GM21576 (cell line): ENCODE results near the gene ZMYND8.
"Not testable (repeated sequence)": the region's sequence is repeated elsewhere in the genome, so short reads cannot be mapped to it uniquely, and the experiment has no call there.

Source experiments
- ATAC-seq: cut with Tn5 transposase; IDR thresholded peaks from one replicate; pipeline ENCODE4 v1.9.1; 2021; ENCODE audit warnings: mild to moderate bottlenecking, moderate library complexity; ENCODE audit not compliant: unreplicated experiment

ZMYND8 gene

GRCh38 chr20:47211036-47211435 lies 145.5 kb downstream of the ZMYND8 start:
- no peak for ATAC-seq

DNA sequence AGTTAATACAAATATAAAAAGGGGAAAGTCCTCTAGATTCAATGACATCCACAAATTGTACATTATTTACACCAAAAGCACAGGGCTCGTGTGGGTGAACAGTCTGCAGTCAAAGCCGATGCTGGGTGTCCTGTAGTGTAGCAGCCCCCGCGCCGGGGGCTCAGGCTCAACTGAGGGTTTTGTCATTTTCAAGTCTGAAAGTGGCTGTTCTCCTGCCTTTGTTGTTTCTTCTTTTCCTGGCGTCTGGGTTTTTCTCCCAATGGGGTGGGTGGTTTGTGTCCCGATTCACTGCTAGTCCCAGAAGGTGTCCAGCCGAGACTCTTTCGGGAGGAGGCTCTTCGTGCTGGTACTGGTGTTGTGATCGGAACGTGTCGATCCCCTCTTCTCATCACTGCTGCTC lies 146.0 kb downstream of the ZMYND8 start:
- ATAC-seq: no peak

- ATAC-seq: no peak
These were observed 146.5 kb downstream of the ZMYND8 start for GRCh38 chr20:47209982-47210381.

GRCh38 chr20:47208534-47209174 lies 147.8 kb downstream of the ZMYND8 start:
- ATAC-seq: no peak

- no peak for ATAC-seq
These were observed 149.4 kb downstream of the ZMYND8 start for GRCh38 chr20:47206962-47207641.

DNA sequence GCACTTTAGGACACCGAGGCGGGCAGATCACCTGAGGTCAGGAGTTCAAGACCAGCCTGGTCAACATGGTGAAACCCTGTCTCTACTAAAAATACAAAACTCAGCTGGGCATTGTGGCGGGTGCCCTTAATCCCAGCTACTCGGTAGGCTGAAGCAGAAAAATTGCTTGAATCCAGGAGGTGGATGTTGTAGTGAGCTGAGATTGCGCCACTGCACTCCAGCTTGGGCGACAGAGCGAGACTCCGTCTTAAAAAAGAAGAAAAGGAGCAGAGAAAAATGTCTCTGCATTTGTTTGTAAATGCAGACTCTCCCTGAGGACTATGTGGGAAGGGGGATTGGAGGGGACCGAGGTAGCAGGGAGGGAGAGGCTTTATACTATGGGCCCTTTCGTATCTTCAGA lies 149.9 kb downstream of the ZMYND8 start:
- not testable (repeated sequence) for ATAC-seq

GRCh38 chr20:47205577-47206123 lies 150.8 kb downstream of the ZMYND8 start:
- ATAC-seq: no peak

DNA sequence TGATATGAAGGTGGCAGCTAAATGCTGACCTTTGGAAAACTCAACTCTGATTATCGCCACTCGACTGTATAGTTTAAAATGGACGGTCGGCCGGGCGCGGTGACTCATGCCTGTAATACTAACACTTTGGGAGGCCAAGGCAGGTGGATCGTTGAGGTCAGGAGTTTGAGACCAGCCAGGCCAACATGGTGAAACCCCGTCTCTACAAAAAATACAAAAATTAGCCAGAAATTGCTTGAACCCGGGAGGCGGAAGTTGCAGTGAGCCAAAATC lies 151.7 kb downstream of the ZMYND8 start:
- not testable (repeated sequence) for ATAC-seq

- ATAC-seq: no peak
These were observed 152.3 kb downstream of the ZMYND8 start for GRCh38 chr20:47204008-47204849.

DNA sequence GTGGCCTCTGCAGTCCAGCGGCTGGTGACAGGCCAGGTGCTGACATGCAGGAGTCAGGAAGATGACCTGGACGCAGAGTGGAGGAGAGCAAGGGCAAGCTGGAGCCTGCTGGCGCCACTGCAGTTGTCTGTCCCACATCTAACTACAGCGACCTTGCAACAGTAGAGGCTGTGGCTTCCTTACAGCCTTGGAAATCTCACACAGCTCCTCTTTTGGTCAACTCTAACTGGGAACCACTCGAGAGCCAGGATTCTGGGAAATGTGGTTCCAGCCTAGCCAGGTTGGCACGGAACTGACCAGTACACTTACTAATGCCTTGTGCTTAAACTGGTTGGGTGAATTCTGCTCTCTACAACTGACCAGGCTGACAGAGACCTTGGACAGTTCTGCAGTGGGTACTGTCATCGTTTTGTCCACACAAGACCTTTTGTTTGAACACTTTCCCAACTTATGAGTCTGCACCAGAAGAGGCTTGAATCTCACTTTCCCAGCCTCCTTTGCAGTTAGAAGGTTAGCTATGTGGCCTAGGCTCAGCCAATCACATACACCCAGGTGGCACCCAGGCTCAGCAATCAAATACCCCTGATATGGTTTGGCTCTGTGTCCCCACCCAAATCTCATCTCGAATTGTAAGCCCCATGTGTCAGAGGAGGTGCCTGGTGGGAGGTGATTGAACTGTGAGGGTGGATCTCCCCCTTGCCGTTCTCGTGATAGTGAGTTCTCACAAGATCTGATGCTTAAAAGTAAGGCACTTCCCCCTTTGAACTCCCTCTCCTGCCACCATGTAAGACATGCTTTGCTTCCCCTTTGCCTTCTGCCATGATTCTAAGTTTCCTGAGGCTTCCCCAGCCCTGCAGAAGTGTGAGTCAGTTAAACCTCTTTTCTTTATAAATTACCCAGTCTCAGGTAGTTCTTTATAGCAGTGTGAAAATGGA lies 153.5 kb downstream of the ZMYND8 start:
- ATAC-seq: no peak

DNA sequence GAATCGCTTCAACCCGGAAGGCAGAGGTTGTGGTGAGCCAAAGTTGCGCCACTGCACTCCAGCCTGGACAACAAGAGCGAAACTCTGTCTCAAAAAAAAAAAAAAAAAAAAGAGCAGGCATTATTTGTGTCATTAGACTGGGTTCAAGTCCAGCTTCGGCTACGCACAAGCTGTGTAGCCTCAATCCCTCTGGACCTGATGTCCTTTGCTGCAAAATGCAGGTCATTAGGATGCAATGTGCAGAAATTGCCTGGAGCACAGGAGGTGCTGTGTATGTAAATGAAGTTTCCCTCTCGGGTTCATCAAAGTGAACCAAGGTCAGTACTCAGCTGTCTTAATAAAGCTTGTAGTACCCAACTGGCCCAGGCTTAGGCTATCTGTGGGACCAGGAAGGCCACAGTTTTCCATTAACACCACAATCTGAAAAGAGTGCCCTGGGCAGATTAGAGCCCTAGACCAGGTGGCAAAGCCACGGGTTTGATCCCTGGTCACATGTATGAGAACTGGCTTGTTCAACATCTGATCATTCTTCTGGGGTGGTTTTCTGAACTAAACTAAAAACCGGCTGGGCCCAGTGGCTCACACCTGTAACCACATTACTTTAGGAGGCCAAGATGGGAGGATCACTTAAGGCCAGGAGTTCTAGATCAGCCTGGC lies 155.3 kb downstream of the ZMYND8 start:
- ATAC-seq: no peak

- no peak for ATAC-seq
These were observed 157.4 kb downstream of the ZMYND8 start for GRCh38 chr20:47198996-47199552.

GRCh38 chr20:47198254-47198671 lies 158.2 kb downstream of the ZMYND8 start:
- no peak for ATAC-seq

DNA sequence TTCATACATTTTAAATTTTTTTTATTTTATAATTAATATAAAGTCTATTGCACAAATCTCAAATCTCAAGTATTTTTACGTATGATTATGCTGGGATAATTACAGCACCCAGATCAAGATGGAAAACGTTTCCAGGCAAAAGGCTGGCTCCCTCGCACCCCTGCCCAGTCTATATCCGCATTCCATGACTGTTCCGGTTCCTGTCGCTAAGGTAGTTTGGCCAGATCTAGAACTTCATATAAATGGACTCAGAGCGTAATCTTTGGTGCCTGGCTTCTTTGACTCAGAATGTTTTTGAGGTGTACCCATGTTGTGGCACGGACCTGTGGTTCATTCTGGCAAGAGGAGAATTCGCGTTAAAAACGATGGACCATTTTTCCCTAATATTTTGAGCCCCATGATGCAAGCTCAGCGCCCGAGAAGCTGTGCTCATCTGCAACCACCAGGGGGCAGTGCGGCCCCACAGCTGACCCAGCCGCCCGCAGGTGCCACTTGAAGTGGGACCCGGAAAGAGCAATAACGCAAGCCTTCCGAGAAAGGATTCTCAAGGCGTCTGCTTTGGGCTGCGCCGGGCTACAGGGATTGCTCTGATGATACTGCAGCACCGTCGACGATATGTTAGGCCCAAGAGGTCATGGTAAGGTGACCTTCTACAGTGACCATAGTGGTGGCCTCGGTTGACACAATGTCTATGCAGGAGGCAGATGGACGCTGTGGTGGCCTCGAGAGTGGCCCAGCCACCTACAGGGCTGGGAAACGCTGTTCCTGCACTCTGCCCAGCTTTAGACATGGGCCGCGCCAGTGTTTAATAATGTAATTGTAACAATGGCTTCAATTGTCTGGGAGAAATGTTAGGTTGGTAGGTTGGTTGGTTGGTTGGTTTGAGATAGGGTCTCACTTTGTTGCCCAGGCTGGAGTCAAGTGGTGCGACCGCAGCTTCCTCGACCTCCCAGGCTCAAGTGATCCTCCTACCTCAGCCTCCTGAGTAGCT lies 160.1 kb downstream of the ZMYND8 start:
- ATAC-seq: no peak

GRCh38 chr20:47195573-47195972 lies 160.9 kb downstream of the ZMYND8 start:
- no peak for ATAC-seq

DNA sequence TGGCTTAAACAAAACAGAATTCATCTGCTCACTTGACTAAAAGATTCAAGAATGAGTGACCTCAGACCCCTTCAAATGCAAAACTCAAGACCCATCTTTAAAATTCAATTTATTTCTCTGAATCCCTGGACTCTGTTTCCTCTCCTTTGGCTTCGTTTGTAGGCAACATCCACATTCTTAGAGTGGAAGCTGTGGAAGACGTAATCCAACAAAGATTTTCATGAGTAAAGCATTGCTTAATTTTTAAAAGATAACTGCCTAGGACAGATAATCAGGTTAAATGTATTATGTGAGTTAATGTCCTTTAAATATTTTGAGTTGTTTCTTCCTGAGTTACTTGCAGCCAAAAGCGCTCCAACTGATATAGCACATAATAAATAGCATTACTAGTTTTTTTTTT lies 164.5 kb downstream of the ZMYND8 start:
- no peak for ATAC-seq

DNA sequence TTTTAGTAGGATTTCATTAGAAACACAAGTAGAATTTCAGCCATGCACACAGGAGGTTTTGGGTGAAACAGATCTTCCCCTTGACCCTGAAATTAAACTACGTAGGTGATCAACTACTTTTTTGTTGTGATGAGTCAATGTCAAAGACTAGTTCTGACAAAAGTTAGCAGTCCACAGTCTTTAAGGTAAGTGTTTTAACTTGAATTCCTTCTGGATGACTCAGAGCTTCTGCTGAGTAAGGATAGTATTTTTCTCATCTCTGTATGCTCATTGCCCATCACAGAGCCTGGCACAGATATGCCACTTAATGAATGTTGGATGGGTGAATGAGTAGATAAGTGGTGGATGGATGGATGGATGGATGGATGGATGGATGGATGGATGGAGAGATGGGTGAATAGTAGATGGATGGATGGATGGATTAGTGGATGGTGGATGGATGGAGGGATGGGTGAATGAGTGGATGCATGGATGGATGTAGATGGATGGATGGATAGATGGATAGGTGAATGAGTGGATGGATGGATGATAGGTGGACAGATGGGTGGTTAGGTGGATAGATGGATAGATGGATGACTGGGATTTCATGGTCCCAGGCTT lies 165.3 kb downstream of the ZMYND8 start:
- no peak for ATAC-seq

DNA sequence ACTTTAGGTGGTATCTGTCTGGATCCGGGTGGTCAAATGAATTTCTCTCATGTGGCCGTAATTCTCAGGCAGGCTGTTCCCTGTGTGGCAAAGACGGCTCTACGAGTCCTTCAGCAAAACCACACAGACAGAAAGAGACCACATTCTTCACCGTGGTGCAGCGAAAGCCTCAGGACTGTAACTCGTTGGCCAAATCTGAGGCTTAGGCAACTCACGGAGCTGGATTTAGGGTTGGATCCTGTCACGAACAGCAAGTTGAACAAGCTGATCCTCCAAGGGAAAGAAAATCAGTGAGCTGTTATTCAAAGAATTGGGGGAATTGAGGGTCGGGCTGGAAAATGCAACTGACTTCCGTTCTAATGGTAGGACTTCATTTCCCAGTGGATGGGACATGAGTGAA lies 167.4 kb downstream of the ZMYND8 start:
- ATAC-seq: no peak
